ENCODE data around the gene DRC3. TPM values are rescaled to one million over a fixed set of nuclear protein-coding genes. Genes with fewer than 3 reads are reported as not detected.

Gene DRC3
- total RNA-seq, 1 experiment from 2014 or later = 0.68 TPM

- H3K4me1 ChIP-seq (ENCODE audit: insufficient read depth, low read length) = no peaks in the 10 kb centered on the region; the same call in 1 of the 2 replicates
- no peak overlapping the region for H3K27ac ChIP-seq (ENCODE audit: insufficient read length, low read depth, low read length)
- H2AK5ac ChIP-seq (ENCODE audit: insufficient read length, low read length) = no peak overlapping the region
- peaks cover 12% of the 10 kb centered on the region for H3K23me2 ChIP-seq (ENCODE audit: insufficient read length, low read depth, low read length, poor library complexity, severe bottlenecking)
- no peak overlapping the region for H2BK12ac ChIP-seq (ENCODE audit: insufficient read length, low read depth, low read length)
- no peak overlapping the region for H2BK15ac ChIP-seq (ENCODE audit: low read depth, low read length)
- no peak overlapping the region for H4K8ac ChIP-seq (replicated peaks; ENCODE audit: insufficient read length, low read depth, low read length)
- no peak overlapping the region for H3K9ac ChIP-seq (ENCODE audit: extremely low read depth, insufficient read length, low read length)
- no peak overlapping the region for H4K5ac ChIP-seq (ENCODE audit: insufficient read length, low read depth, low read length)
- no peaks in the 10 kb centered on the region for H4K20me1 ChIP-seq (ENCODE audit: control insufficient read depth, insufficient read depth, insufficient read length)
- Mint-ChIP-seq H3K4me3 (peak overlapping the region; percentile 86 to 97), H3K4me1 (peaks cover 27 to 29% of the 10 kb centered on the region in 2 experiments), H3K36me3 (ENCODE audit: insufficient read depth in 1 of 3, low read depth in 3 of 3) (peaks cover 0 to 2% (median 0%) of the 10 kb centered on the region in 3 experiments; a peak in 1 of 7 replicates), H3K9me3 (no peaks in the 10 kb centered on the region; a peak in 2 of 5 replicates), H3K27ac (no peak overlapping the region), H3K27me3 (ENCODE audit: low read depth) (peaks cover 4% of the 10 kb centered on the region)
- H3K4ac ChIP-seq (ENCODE audit: low read depth, low read length) = no peak overlapping the region
- H2BK120ac ChIP-seq (ENCODE audit: low read depth, low read length, poor library complexity, severe bottlenecking) = no peak overlapping the region
- H4K91ac ChIP-seq (ENCODE audit: insufficient read length, low read depth, low read length) = no peak overlapping the region
- H2BK5ac ChIP-seq (ENCODE audit: insufficient read length, low read length) = no peak overlapping the region
- no peak overlapping the region for H3K14ac ChIP-seq (ENCODE audit: insufficient read depth, low read length)
- no peaks in the 10 kb centered on the region for H3K79me2 ChIP-seq (ENCODE audit: insufficient read depth, low read length)
- H2BK20ac ChIP-seq (ENCODE audit: low read depth, low read length, poor library complexity, severe bottlenecking) = no peak overlapping the region
- no peak overlapping the region for H3K4me2 ChIP-seq (ENCODE audit: insufficient read depth, insufficient read length, low read length)
- H3T11ph ChIP-seq (ENCODE audit: low read length) = no peak overlapping the region
- H3K18ac ChIP-seq (ENCODE audit: insufficient read length, low read depth, low read length) = no peak overlapping the region
- H3K9me3 ChIP-seq (ENCODE audit: control insufficient read depth, low read depth, low read length) = no peaks in the 10 kb centered on the region
- H3K56ac ChIP-seq (ENCODE audit: insufficient read length, low read depth, low read length) = no peak overlapping the region
- H2AFZ ChIP-seq (ENCODE audit: low read length) = no peak overlapping the region
- H3K27me3 ChIP-seq (ENCODE audit: insufficient read depth, low read length) = no peaks in the 10 kb centered on the region
- H3K79me1 ChIP-seq (ENCODE audit: insufficient read depth, low read depth, low read length, poor library complexity, severe bottlenecking) = no peaks in the 10 kb centered on the region
- no CpG with 5 or more reads among the region's 6 CpGs for WGBS (ENCODE audit: extremely low coverage, insufficient read length, low lambda C conversion rate)
- no peak for TF ChIP-seq CTCF (conservative IDR thresholded peaks at IDR 0.05)
- H3K23ac ChIP-seq (ENCODE audit: insufficient read length, low read depth, low read length) = no peak overlapping the region
- DNase-seq = no peak
Observed at GRCh38 chr17:18037486-18037885, 64.8 kb downstream of the DRC3 start.
